NCI-H146 treated with DMSO at 0.1 percent for 48 hours (cell line): Measurements from ENCODE around the gene DHX9.

ENCODE experiments used
- DNase-seq: peaks from one replicate; lab custom pipeline; 2025; ENCODE audit not compliant: unreplicated experiment; lab: John Stamatoyannopoulos, UW

Gene DHX9

DNA sequence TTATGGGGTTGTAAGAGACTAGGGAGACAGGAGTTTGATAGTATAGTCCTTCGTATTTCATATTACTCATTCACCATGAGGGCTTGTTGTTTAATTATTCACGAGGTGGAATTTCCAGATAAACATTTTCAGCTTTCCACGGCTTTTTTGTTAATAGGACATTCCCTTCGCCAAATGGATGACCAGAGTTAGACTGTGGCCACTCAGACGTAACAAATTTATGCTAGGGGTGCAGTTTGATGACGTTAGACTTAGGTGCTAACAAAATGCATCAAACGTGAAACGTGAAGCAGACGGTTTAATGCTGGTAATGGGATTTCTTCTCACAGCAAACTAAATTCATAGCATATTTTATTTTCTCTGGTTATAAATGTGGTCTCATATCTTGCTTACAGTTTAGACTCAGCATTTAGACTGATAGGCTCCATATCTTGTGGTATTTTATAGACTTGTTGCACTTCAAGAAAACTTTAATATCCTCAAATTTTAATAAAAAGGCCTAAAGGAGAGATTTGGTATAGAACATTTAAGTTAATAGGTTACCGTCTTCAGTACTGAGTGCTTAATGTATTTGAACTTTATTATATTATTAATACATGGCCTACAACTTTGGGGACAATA lies 2.3 kb downstream of the DHX9 start:
- no peak for DNase-seq

DNA sequence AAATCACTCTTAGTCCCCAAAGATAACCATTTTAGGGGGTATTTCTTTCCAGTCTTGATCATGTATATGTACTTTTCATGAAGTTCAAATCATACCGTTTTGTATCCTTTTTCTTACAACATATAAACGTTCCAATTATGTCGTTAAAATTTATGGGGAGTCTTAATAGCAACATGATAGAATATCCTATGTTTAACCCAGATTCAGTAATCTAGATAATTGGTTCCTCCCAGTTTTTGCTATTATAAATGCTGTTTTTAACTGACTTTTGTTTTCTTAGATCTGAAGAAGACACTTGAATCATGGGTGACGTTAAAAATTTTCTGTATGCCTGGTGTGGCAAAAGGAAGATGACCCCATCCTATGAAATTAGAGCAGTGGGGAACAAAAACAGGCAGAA lies 3.1 kb downstream of the DHX9 start:
- no peak for DNase-seq

DNA sequence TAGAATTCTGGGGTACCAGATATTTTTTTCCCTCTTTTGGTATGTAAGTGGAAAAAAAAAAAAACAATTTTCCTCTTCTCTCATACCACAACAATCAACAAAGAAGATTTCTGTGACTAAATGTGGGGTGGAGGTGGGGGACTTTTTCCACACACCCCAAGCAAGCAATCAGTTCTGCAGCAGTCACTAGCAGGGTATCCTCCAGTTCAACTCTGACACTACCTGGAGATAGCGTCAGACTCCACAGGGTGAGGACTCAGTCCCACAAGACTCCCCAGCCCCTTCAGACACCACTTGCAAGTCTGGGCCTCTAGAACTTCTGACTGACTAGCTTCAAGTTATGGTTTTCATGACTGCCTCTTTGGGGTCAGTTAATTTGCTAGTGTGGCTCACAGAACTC lies 6.2 kb downstream of the DHX9 start:
- no peak for DNase-seq

DNA sequence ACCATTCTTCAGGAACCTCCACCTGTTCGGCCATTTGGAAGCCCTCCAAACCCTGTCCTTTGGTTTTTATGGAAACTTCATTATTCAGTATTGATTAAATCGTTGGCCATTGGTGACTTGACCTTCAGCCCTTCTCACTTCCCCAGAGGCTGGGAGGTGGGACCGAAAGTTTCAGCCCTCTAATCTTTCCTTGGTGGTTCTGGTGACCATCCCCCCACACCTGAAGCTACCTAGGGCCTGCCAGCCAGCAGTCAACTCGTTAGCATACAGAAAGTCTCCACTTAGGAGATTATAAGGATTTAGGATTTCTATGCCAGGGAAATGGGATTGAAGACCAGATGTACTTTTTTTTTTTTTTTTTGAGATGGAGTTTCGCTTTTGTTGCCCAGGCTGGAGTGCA lies 6.7 kb downstream of the DHX9 start:
- DNase-seq: no peak

DNA sequence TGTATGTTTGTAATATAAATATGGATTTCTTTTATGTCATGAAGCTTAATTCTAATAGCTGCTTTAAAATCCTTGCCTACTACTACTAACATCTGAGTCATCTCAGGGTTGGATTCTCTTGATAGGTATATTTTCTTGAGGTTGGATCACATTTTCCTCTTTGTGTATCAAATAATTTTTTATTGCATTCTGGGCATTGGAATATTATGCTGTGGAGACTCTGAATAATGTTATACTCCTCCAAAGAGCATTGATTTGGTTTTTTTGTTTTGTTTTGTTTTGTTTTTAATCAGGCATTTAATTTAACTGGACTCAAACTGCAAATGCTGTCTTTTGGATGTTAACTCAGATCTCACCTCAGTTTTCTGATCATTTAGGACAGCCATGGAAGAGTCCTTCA lies 8.0 kb downstream of the DHX9 start:
- DNase-seq: no peak

DNA sequence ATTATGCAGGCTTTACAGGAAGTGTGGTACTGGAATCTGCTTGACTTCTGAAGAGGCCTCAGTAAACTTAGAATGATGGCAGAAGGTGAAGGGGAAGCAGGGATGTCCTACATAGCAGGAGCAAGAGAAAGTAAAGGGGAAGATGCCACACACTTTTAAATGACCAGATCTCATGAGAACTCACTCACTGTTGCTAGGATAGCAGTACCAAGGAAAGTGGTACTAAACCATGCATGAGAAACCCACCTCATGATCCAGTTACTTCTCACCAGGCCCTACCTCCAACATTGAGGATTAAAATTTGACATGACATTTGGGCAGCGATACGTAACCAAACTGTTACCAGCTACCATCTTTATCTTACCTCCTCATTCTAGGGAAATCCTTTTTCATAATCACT lies 9.6 kb downstream of the DHX9 start:
- no peak for DNase-seq

DNA sequence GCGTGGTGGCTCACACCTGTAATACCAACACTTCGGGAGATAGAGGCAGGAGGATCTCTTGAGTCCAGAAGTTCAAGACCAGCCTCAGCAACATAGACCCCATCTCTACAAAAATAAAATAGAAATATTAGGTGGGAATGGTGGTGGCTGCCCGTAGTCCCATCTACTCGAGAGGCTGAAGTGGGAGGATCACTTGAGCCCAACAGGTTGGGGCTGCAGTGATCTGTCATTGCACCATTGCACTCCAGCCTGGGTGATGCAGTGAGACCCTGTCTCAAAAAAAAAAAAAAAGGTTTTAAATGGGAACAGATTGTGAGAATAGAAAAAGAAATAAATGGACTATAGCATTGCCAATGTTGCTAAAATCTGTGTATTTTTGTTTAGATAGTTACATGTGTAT lies 11.2 kb downstream of the DHX9 start:
- no peak for DNase-seq

DNA sequence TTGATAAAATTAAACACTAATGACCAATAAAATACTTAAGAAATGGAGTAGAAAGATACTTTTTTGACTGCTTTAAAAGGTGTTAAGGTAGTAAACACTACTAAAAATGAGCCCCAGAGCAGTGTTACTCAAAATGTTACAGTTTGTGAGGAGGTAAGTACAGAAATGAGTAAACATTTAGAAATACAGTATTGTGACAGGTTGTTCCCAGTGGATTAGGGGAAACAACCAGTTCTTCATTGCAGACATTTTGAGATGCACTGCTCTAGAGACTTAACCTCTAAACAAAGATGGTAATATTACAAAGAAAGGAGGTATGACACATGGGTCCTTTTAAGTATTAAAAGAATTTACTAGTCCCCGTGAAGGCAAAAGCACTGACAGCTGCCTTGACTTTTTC lies 12.7 kb downstream of the DHX9 start:
- DNase-seq: no peak

DNA sequence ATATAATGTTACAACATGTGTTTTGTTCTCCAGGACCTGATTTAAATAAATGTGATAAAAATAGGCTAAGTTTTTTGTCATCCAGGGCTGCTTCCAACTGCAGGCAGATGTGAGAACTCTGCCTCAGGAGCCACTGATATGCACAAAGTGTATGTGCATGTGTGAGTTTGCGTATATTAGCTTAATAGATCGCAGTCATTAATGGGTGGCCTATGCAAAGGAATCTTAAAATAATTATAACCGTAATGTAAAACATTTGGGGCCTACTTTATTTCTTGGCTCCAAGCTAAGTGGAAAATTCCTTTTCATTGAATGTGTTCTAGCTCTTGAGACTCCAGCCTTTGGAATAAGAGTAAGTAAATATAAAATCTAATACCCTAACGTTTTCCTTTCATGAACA lies 16.8 kb downstream of the DHX9 start:
- DNase-seq: no peak

DNA sequence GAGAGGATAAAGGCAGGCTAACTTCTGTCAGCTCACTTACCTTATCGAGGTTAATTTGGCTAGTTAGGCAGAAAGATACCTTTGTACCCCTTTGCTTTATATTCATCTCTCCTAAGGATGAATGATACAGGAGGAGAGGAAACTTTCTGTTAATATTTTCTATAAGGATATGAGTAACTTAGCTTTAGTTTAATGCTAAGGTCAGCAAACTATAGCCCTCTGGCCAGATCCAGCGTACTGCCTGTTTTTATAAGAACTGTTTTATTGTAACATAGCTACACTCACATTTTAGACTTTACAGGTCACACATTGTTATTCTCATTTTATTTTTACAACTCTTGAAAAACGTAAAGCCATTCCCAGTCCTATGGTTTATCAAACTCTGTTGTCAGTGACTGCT lies 18.1 kb downstream of the DHX9 start:
- no peak for DNase-seq

DNA sequence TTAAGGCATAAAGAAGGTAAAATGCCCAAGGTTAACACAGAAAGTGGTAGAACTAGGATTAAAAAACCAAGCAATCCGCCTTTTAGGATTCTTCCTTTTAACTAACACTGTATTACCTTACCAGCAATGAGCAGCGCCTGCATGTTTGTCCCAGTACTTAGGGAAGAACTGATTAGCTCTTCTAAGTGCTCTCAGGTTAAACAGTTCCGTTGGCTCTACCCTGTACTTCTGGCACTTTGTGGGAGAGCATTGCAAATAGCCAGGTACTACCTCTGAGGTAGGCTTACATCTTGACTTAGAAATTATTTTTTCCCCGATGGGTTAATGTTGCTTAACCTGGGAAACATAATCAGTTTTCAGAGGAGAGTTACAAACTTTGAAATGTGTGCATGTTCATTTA lies 21.5 kb downstream of the DHX9 start:
- no peak for DNase-seq

DNA sequence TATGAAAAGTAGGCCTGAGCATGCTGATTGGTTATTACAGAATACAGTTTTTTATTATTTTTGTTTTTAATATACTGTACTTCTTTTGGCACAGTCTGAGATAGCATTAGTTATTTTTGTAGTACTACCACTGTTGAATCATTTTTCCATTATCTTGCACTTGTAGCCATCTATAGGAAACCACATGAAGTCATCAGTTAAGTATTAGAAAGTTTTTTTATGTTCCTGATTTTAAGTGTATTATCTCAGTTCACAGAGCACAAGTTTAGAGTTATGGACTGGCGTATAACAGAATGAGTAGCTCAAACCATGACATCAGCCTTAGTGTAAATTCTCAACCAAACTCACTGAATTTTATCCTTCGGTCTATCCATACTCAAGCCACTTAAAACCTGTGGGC lies 22.8 kb downstream of the DHX9 start:
- DNase-seq: no peak

DNA sequence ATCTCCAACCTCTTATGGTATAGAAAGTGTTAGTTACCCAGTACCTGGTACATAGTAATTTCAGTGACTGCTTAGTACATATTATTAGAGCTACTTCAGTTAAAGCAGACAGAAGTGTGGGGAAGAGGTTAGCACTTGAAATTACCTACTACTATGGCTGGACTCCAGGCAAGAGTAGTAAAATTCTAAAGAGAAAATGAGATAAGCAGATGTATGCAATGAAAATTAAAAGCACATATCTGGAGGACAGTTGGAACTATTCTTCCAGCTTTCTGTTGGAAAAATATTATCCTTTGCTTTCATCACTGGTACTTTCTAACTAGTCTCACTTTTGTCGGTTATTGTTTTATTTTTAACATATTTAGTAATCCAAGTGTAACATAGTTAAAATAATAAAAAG lies 23.7 kb downstream of the DHX9 start:
- no peak for DNase-seq

DNA sequence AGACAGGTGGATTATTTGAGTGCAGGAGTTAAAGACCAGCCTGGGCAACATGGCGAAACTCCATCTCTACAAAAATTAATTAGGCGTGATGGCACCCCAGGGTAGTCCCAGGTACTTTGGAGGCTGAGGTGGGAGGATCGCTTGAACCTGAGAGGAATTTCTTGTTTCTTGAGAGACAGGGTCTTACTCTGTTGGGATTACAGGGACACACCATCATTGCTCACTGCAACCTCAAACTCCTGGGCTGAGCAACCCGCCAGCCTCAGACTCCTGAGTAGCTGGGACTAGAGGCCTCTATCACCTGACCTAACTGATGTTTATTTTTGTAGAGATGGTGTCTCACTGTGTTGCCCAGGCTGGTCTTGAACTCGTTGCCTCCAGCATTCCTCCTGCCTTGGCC lies 24.8 kb downstream of the DHX9 start:
- DNase-seq: no peak

DNA sequence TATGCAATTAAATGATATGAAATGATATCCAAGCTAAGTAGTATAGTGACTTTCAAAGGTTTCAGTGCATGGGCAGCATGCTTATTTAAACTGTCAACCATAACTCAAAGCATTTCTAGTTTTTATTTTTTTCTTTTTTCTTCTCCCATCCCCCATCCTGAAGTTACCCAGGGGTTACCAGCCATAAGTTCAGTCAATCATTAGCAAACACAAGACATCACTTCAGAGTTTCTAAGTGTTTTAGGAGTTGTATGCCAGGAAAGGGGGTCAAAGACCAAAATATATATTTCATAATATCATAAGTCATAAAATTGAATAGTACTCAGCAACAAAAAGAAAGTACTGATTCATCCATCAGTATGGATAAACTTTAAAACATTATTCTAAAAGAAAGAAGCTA lies 28.7 kb downstream of the DHX9 start:
- no peak for DNase-seq

DNA sequence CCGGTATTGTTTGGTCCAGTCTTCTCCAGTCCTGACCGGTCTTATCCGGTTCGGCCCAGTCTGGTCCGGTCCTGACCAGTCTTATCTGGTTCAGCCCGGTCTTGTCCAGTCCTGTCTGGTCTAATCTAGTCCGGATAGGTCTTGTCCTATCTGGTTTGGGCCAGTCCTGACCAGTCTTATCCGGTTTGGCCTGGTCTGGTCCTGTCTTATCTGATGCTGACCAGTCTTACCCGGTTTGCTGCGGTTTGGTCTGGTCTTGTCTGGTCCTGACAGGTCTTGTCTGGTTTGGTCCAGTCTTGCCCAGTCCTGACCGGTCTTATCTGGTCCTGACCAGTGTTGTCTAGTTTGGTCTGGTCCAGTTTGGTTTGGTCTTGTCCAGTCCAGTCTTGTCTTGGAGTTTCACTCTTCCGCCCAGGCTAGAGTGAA lies 30.1 kb downstream of the DHX9 start:
- DNase-seq: no peak

DNA sequence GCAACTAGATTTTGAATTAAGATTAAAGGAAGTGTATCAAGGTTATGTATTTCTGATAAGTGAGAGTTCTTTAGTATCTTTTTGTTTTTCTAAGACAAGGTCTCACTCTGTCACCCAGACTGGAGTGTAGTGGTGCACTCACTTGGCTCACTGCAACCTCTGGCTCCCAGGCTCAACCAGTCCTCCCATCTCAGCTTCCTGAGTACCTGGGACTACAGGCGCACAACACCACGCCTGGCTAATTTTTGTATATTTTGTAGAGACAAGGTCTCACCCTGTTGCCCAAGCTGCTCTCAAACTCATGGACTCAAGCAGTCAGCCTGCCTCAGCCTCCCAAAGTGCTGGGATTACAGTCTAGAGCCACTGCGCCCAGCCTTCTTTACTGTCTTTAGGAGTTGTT lies 33.7 kb downstream of the DHX9 start:
- DNase-seq: no peak

DNA sequence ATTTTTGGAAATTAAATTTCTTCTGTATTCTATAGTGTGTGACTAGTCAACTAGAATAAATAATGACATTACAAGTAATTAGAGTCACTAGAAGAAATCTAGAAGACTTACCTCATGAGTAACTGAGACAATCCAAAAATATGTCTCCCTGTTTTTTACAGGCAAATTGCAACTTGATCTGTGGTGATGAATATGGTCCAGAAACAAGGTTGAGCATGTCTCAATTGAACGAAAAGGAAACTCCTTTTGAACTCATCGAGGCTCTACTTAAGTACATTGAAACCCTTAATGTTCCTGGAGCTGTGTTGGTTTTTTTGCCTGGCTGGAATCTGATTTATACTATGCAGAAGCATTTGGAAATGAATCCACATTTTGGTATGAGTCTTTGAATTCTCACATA lies 36.7 kb downstream of the DHX9 start:
- no peak for DNase-seq

DNA sequence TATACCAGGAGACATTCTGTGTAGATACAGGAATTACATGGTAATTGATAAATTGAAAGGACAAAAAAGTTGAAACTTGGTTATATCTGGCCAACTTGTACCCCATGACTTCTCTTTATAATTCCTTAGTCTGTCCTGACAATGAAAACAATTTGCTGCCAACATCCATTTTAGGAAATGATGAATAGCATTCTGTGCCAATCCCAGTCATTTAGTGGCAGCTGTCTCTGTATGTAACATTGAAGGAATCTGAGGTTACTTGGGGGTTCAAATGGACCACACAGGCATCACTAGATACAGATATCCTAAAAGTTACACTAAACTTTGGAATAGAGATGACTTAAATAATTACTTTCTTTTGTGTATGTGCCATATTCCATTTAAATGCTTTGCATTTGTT lies 38.2 kb downstream of the DHX9 start:
- DNase-seq: no peak

DNA sequence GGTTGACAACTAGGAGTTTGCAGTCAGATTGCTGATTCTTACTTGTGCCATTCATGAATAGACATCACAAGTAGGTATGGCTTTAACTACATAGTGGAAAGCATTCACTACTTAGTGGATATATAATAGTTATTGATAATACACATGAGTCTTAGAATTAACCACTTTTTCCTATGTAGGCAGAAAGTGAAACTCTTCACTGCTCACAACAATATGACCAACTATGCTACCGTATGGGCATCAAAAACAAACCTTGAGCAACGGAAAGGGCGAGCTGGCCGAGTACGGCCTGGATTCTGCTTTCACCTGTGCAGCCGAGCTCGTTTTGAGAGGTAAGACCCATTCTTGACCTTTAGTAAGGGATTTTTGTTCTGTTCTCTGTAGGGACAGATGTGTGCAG lies 38.7 kb downstream of the DHX9 start:
- DNase-seq: no peak

DNA sequence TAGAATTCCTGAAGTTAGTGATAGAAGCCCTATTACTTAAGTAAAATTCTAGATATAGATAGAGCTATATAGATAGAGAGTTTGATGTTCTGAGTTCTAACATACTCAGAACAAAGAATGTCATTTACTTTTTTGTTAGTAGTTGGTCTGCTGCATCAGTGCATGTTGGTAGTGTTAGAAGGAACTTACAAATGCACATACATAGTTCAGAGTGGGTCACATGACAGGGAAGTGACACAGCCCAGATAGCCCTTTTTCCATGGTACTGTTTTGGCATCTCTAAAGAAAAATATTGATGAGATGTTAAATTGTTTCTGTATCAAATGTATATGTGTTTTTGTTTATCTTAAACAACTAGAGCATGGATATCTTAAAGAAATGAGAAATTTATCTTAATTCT lies 45.7 kb downstream of the DHX9 start:
- DNase-seq: no peak

DNA sequence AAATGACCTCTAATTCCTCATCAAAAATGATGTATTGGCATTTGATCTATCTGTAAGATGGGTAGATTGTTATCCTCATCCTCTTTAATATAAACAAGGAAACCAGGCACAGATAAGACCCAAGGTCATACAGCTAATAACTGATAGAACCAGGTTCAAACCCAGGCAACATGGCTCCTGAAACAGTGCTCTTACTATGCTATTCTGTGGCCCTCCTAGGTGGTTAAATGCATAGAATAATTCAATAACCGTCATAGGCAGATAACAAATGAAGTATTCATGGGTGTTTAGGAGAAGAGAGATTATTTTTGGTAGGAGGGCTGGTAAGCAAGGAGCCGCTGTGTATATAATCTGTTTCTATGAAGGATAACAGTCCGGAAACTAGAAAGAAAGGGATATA lies 46.4 kb downstream of the DHX9 start:
- no peak for DNase-seq

DNA sequence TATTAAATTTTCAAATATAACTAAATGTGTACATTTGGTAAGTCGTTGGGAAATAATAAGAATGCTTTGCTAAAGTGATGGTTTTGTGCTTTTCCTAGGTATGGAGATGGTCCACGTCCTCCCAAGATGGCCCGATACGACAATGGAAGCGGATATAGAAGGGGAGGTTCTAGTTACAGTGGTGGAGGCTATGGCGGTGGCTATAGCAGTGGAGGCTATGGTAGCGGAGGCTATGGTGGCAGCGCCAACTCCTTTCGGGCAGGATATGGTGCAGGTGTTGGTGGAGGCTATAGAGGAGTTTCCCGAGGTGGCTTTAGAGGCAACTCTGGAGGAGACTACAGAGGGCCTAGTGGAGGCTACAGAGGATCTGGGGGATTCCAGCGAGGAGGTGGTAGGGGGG lies 47.8 kb downstream of the DHX9 start:
- no peak for DNase-seq
